Activated CD4-positive, alpha-beta T cell treated with anti-CD3 and anti-CD28 coated beads, Interleukin-2, amount 50 U/mL, for 4 hours (primary cell): ENCODE results near the gene NARF.

ENCODE experiments used
- DNase-seq, 2 experiments: peaks; one replicate each; pipeline ENCODE4 v3.0.0-alpha.2; 2020

The NARF gene

DNA sequence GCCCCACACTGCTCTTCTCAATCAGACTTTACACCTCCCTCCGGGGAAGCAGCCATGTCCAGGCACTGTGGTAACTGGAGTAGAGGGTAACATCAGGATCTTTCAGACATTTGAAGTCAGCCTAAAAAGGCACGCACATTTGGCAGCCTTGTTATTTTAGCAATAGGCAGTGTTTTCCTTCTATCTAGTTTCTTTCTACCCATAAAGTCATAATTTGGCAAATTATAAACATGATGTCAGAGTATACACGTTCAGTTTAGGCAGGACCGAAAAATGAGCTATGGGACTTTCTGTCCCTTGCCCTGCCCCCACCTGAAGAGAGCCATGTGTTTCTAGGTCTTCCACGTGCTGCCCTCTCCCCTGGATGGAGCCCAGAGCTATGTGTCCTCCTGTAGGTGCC lies 21.1 kb downstream of the NARF start:
- DNase-seq = no peak

DNA sequence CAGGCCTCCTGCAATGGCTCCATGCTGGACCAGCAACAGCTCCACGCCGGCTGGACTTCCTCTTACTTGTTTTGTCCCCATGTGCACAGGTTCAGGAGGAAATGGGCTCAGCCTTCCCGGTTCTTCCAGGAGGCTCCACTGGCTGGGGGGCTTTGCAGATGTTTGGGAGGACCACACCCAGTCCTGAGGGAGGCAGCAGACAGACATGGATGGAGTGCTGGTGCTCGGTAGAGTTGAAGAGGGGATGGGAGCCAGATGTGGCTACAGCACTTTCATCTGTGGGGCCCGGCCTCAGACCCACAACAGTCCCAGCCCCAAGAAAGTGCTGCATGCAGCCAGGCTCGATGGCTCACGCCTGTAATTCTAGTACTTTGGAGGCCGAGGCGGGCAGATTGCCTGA lies 21.8 kb downstream of the NARF start:
- no peak for DNase-seq

DNA sequence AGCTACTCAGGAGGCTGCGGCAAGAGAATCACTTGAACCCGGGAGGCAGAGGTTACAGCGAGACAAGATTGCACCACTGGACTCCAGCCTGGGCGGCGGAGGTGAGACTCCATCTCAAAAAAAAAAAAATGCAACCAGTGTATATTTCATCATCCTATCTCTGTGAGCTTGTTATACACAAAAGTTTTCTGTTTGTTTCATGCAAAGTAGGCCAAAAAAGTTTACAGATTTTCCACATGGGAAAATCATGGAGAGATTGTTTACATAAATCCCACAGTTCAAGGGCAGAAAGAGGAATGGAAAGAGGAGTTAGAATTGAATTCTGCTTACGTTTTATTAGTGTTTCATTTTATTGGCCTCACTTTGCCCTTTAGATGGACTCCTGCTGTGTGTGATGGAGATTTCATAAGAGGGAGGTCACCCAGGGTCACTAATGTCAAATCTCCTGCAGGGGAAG lies 24.7 kb downstream of the NARF start:
- DNase-seq = no peak

DNA sequence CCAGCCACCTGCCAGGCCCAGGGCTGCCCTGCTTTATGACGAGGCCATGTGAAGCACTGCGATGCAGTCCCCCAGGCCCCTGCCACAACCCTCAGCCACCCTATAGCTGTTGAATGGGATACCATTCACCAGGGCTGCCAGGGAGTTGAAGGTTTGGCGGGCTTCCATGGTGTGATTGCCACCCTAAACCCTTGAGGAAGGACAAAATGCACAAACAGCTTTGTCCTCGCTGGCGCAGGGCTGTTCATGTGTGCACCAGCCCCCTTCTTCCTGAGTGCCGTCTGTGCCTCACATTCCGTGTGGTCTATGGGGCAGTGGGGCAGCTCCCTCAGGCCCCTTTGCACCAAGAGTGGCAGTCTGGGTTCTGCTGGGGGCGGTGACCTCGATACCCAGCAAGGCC lies 25.3 kb downstream of the NARF start:
- no peak for DNase-seq

DNA sequence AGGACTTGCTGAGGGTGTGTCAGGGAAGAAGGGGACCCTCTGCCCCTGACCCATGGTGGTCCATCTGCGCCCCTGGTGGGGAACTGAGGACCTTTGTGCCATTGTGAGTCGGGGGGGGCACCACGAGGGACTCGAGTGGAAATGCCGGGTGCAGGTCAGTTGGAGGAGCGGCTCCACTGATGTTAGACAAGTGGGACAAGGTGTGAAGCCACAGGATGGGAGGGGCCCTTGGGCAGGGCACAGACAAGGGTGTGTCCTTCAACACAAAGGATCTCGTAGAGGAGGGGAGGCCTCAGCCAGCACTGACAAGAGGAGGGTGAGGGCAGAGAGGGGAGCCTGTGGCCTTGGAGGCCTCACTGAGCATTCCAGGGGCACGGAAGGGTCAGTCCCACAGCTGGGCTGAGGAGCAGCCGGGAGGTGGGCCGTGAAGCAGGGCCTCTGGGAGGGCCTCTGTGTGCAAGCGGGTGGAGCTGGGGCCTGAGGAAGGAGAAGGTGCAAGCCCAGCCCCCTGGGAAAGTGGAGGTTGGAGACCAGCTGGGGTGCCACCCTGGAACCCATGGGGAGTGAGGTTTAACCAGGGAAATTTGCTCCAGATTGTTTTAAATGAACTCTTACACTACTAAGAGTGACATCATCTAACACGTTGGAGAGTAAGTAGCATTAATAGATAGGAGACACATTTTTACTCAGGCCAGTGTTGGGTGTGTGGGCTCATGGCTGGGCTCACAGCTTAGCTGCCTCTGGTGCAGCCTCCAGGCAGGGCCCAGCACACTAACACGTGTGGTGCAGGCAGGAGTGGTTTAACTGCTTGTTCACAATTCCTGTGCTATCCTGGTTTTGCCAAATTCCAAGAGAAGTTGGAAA lies 27.9 kb downstream of the NARF start:
- no peak for DNase-seq

DNA sequence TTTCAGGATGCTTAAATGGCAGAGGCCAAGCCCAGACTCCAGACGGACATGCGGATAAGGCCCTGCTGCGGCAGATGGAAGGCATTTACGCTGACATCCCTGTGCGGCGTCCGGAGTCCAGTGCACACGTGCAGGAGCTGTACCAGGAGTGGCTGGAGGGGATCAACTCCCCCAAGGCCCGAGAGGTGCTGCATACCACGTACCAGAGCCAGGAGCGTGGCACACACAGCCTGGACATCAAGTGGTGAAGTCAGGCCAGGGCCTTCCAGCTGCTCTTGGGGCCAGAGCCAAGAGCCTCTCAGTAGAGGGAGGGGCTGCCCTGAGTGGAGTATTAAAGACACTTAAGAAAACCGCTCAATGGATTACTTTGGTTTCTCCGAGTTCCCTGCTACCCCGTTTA lies 29.4 kb downstream of the NARF start:
- no peak for DNase-seq

DNA sequence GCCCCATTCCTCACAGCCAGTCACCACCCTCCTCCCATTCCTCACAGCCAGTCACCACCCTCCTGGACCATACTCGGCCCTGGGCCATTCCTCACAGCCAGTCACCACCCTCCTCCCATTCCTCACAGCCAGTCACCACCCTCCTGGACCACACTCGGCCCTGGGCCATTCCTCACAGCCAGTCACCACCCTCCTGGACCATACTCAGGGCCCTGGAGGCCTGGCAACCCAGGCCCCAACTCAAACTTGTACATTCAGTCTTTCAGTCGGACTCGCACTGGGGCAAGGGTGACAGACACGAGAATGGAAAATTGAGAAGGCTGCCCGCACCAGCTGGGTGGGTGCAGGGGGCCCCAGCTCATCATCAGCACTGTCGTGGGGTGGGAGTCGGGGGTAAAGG lies 30.6 kb downstream of the NARF start:
- no peak for DNase-seq

DNA sequence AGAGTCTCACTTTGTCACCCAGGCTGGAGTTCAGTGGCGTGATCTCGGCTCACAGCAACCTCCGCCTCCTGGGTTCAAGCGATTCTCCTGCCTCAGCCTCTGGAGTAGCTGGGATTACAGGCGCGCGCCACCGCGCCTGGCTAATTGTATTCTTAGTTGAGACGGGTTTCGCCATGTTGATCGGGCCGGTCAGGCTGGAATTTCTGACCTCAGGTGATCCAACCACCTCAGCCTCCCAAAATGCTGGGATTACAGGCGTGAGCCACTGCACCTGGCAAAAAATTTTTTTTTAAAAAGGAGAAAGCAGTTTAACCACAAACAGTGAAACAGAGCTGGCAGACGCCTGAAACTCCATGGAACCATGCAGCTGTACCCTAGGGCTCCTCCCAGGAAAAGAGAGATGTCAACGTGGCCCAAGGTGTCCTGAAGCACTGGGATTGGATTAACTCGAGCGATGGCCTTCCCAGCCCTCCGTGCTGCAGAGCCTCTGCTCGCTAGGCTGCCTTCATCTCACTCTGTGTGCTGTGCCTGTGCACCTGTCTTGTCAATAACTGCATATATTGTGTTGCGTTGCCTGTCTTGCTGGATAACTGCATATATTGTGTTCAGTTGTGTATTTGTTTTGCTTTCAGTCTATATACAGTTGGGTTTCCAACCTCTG lies 31.4 kb downstream of the NARF start:
- DNase-seq = no peak

DNA sequence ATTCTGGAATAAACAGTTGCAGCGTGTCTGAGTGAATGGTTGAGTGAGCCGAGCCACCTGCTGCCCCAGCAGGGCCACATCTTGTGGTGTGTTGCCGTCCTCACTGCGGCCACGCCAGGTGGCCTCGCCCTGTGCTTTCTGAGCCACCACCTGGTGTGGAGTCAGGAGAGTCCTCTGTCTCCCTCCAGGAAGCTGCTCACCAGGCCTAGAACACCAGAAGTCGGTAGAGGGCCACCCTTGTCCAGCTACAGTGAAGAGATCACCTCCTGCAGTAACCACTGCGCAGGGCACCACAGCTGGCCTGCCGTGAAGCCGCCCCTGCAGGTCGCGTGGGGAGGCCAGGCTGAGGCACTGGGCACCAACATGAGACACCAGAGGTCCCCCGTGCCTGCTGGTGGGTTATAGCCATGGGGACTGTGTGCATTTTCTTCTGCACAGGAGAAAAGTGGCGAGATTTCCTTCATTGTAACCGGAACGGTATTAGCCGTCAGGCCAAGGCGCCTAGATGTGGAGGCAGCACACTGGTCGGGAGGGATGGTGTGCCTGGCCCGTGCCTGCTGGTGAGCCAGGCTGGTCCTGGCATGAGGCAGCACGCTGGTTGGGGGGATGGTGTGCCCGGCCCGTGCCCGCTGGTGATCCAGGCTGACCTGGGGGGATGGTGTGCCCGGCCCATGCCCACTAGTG lies 32.1 kb downstream of the NARF start:
- DNase-seq = no peak

DNA sequence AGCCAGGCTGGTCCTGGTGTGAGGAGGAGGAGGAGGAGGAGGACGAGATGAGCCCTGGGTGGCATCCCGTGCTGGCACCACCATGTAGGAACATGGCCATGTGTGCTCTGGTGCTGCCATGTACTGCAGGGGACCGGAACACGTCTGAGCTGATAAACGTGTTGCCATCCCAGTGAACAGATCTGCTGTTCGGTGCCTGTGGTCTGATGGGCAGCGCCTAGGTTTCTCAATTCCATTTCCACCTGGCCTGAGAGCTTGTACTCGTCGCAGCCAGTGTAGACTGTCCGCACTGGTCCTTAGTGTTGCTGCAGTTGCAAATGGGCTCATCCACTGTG lies 32.6 kb downstream of the NARF start:
- DNase-seq = no peak

DNA sequence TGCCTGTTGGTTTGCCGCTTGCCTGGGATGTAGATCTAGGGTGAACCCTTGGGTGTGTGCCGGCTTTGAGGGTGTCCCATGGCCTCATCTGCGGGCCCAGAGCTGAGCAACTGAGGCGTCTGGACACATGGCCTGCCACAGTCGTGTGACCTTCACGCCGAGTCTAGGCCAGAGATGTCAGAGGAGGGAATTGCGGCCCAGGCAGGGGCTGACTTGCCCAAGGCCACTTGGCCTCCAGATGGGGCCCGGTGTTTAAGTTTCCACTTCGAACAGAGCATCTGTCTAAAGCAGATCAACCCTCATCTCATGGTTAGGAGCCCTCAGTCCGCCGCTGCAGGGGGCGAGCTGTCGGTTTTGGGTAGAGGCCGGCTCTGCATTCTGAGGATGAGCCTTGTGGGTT lies 33.0 kb downstream of the NARF start:
- DNase-seq = no peak

DNA sequence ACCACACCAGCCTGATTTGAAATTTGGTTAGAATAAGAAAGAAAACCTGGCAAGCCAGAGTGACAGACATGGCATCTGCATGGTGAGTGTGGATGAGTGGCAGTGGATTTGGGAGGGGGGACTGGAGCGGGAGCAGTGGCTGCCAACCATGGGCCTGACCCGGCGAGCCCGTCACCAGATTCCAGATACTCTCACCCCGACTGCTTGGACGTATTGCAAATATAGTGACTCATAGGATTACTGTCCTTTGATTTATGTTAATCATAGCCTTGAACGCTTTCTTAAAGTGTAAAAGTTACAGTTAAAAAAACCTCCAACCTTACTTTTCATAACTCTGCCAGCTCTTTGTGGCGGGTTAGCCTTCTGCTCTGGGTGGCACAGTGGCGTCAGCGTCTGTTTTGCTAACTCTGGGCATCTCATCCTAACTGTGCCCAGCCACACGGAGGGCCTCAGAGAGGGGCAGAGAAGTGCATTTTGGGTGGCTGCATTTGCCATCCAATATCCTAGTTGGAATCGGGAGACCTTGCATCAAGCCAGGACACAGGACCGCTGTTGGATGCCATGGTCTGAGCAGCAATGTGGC lies 34.2 kb downstream of the NARF start:
- DNase-seq = no peak

DNA sequence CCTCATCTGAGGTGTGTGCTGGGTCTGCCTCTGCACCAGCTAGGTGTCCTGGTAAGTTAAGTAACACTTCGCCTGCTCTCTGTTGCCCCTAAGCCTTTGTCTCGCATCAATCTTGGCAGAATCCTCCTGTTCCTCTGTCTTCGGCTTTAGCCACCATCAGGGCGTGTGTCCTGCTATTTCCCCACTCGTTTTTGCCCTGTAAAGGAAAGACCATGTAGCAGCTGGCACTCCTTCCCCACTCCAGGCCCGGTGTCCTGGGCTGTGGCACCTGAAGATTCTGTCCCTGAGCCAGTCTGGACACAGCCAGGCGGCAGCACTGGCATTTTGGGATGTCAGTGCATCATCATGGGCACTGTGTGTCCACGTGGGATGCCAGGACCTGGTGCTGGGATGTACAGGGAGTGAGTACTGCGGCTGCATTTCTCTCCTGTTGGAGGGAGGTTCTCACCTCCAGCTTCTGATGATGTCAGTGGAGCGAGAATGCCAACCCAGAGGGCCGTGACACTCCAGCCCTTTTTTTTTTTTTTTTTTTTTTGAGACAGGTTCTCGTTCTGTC lies 34.8 kb downstream of the NARF start:
- DNase-seq = no peak

DNA sequence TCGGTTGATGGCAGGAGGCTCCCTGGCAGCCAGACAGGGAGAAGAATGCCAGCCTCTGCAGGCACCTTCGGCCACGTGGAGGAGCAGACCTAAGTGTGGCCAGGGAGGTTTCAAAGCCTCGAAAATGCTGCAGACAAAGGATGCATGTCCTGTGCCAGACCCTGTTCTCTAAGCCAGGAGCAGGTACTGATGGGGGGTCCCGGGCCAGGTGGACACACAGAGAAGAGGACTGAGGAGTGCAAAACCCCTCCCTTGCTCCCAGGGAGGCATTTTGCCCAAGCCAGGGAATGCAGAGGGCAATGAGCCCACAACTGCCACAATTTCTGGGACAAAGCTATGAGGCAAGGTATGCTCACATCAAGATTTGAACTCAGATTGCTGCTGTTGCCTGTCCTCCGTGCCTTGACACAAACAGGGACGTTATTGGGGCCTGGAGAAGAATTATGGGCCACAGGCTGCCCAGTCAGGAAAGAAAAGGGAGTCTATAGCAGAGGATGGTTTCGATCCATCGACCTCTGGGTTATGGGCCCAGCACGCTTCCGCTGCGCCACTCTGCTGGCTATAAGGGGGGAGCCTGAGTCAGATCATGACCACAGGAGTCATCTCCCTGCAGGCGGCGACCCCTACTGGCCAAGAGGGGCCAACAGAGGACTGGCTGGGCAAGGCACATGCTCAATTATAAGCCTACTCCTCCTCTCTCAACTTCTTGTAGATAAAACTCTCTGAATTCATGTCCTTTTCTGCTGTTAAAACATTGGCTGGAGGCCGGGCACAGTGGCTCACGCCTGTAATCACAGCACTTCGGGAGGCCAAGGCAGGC lies 35.9 kb downstream of the NARF start:
- DNase-seq = peak; percentile 81 to 82

DNA sequence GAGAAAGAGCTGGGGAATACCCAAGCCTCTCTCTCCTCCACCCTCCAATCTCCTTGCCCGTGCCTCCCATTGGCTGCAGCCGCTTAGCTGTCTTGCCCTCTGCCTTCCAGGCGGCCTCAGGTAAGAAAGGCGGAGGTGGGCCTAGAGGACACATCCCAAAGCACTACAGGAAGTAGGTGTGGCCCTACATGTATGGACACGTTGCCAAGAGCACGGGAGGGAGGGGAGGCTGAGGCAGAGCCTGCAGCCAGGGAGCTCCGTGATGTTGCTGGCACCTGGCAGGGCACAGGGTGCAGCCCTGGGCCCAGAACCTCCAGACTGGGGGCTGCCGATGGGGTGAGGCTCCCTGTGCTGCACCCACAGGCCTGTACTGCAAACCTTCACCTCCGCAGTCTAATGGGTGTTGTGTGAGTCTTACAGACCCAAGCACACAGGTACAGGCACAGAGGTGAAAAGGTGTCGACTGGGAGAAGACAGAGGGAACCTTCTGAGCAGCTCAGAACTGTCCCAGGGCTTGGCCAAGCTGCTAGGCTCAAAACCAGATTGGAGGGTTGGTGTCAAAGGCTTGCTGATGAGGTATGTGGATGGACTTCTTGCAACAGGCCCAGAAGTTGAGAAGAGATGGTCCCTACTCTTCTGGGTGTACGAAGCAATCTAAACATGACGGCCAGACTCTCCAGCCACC lies 37.4 kb downstream of the NARF start:
- DNase-seq = no peak

DNA sequence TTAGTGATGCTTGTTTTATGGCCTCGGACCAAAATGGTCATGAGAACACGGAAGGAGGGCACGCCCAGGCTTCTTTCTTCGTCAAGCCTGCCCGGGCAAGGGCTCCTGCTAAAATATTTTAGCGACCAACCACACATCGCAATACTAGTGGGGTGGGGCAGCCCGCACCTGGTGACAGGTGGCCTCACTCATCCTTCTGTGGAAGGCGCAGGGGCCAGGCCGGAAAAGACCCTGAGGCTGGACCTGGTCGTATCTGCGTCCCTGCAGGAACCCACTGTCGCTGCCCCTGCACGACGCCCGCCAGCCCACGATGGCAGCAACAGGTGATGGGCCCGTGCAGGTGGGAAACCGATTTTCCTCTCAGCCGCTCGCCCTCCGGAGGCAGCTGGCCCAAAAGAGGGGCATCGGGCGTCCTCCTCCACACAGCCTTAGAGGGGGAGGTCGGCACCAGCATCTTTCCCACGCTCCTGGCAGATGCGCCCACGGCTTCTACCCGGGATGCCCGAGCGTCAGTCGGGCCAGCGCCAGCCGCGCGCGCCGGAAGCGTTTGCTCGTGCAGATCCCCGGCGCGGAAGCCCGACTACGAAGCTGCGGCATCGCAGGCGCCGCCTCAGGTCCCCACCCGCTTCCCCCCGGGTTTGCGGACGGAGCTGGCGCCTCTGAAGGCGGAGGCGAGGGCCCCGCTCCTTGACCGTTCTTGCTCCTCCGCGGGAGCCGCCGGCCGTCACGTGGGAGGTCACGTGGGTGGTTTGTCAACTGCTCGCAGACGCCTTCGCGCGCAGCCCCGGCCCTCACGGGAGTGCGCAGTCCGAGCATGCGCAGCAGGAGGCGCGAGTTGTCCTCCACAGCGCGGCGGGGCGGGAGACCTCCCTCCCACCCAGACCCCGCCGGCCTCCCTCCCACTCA lies 38.2 kb downstream of the NARF start:
- DNase-seq = peak; percentile 79 to 82

DNA sequence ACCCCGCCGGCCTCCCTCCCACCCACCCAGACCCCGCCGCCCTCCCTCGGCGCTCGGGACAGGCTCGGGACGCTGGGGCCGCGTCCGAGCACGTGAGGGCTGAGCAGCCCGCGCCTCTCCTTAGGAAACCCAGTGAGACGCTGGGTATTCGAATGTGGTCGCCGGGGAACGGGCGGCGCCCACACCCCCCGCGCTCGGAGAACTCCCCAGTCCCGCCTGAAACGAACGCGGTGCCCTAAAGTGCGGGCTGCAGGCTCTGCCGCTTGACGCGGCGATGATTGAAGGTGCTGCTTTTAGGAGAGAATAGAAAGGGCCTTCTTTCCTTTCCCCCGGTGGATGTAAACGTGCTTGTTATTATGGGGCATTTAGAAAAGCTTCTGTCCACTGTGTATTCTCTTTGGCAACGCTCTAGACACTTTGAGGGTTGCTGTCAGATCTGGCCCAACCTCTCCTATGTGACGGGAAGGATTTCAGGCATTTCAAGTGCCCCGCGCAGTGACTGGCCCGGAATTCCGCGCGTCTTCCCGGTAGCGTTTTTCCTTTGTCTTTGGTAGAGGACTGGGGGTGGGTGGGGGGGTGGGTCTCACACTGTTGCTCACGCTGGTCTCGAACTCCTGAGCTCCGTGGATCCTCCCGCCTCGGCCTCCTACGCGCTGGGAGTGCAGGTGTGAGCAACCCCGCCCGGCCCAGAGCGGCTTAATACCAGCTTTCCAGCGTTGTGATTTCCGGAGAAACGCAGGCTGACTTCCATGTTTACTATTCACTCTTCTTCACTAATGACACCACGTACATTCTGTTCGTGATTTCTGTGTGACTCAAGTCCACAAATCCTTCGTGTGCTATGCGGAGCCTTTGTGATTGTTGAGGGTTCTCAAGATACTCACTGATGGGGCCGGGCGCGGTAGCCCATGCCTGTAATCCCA lies 39.2 kb downstream of the NARF start:
- peak in 1 of 2 experiments; percentile 29 for DNase-seq

DNA sequence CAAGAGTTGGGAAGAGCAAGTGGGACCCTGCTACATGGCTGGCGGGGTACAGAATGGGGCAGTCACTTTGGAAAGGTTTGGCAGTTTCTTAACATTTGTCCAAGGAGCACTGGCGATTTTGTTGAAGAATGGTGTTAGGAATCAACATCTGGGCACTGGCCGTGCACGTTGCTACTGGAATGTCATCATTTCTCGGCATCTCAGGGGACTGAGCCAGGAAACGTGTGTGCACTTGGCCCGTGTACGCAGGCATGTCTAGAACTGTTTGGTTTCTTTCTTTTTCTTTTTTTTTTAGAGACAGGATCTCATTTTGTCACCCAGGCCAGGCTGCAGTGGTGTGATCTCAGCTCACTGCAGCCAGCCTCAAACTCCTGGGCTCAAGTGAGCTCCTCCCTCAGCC lies 43.7 kb downstream of the NARF start:
- no peak for DNase-seq

DNA sequence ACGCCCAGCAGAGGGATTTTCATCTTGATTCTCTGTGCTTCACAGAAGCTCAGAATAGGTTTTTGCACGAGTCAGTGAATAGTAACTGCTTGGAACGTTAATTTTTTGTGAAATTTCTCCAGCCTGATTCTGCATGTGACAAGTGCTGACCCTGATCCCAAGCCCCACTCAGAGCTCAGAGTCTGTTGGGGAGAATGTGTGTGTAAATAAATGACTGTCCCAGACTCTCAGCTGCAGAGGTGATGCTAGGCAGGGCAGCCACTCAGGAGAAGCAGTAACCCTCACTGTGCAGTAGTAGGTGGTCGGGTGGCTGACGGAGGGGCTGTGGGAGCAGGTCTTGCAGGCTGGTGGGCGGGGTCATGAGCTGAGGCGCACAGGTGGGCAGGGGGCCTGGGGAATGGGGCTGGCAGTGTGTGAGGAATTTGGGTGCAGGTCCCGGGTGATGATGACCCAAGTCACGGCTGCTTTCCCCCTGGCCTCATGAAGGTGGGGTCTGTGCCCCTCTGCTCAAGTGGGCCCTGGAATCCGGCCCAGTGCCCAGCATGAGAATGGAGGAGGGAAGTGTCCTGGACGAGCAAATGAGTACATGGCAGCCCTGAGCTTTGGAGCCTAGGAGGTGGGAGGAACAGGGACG lies 44.7 kb downstream of the NARF start:
- no peak for DNase-seq
